ENCODE results near the gene MAPK12.

GRCh38 chr22:50308986-50309600, 47.6 kb upstream of the MAPK12 start:
- TF ChIP-seq, protein P1, sequence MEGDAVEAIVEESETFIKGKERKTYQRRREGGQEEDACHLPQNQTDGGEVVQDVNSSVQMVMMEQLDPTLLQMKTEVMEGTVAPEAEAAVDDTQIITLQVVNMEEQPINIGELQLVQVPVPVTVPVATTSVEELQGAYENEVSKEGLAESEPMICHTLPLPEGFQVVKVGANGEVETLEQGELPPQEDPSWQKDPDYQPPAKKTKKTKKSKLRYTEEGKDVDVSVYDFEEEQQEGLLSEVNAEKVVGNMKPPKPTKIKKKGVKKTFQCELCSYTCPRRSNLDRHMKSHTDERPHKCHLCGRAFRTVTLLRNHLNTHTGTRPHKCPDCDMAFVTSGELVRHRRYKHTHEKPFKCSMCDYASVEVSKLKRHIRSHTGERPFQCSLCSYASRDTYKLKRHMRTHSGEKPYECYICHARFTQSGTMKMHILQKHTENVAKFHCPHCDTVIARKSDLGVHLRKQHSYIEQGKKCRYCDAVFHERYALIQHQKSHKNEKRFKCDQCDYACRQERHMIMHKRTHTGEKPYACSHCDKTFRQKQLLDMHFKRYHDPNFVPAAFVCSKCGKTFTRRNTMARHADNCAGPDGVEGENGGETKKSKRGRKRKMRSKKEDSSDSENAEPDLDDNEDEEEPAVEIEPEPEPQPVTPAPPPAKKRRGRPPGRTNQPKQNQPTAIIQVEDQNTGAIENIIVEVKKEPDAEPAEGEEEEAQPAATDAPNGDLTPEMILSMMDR (conservative IDR thresholded peaks at IDR 0.05): no peak
- no peak for TF ChIP-seq ZFX (IDR thresholded peaks at IDR 0.05)
